HEK293 (cell line): ENCODE data around the gene MARCHF10.

Experiments used
- CTCF ChIA-PET: fragments of 350-600 bp; formaldehyde crosslinking; extraction: SDS; loops from one replicate; lab custom pipeline; 2021; ENCODE audit warnings: antibody characterized with exemption; lab: Yijun Ruan, JAX
- POLR2A ChIA-PET: fragments of 300-600 bp; formaldehyde crosslinking; extraction: SDS; loops from one replicate; lab custom pipeline; 2020; ENCODE audit warnings: antibody characterized with exemption, inconsistent platforms; lab: Yijun Ruan, JAX
- H3K27ac ChIP-seq: fragments of 200-500 bp; sonication (Bioruptor generic); 2 replicates; pipeline ENCODE4 v1.5.1; 2014; ENCODE audit warnings: low read depth, low read length, control low read depth, inconsistent platforms; ENCODE audit errors: extremely low read depth
- H3K36me3 ChIP-seq, 2 experiments: fragments of 200-500 bp in 1 of 2; sonication (Bioruptor generic) in 1 of 2; 1 replicate in 1 of 2; 2 replicates in 1 of 2; pipeline ENCODE4 v1.5.1; 2014 to 2017; ENCODE audit warnings: inconsistent platforms in 2 of 2, low read length in 2 of 2; ENCODE audit not compliant: control insufficient read depth in 2 of 2, insufficient read depth in 1 of 2
- H3K4me1 ChIP-seq: fragments of 200-500 bp; sonication (Bioruptor generic); 2 replicates; pipeline ENCODE4 v1.5.1; 2014; ENCODE audit warnings: mild to moderate bottlenecking, low read length, inconsistent platforms; ENCODE audit not compliant: control insufficient read depth, insufficient read depth
- H3K4me3 ChIP-seq: 2 replicates; pipeline ENCODE4 v1.5.1; 2011; ENCODE audit warnings: low read depth, mild to moderate bottlenecking, control low read depth, low read length, moderate library complexity
- H3K9me3 ChIP-seq: fragments of 200-500 bp; sonication (Bioruptor generic); 2 replicates; pipeline ENCODE4 v1.5.1; 2014; ENCODE audit warnings: low read depth, low read length, inconsistent platforms; ENCODE audit not compliant: control insufficient read depth, insufficient read depth
- BCL11A ChIP-seq: fragments of 450-650 bp; formaldehyde crosslinking; IDR thresholded peaks from 2 replicates; pipeline ENCODE4 v1.5.1; 2016; ENCODE audit warnings: low read depth, missing biosample characterization, missing genetic modification characterization
- FEZF1 ChIP-seq: fragments of 450-650 bp; formaldehyde crosslinking; IDR thresholded peaks from 2 replicates; pipeline ENCODE4 v1.5.1; 2016; ENCODE audit warnings: missing biosample characterization, missing genetic modification characterization
- GLI4 ChIP-seq: fragments of 450-650 bp; formaldehyde crosslinking; IDR thresholded peaks from 2 replicates; pipeline ENCODE4 v1.5.1; 2016; ENCODE audit warnings: missing biosample characterization, missing genetic modification characterization
- GLIS2 ChIP-seq: fragments of 450-650 bp; formaldehyde crosslinking; IDR thresholded peaks from 2 replicates; pipeline ENCODE4 v1.5.1; 2016; ENCODE audit warnings: missing biosample characterization, missing genetic modification characterization
- HOXC10 ChIP-seq: sonication (generic); formaldehyde crosslinking; IDR thresholded peaks from 2 replicates; pipeline ENCODE4 v1.8.1; 2023; ENCODE audit warnings: mild to moderate bottlenecking, missing genetic modification reagents
- KLF7 ChIP-seq: fragments of 450-650 bp; formaldehyde crosslinking; IDR thresholded peaks from 2 replicates; pipeline ENCODE4 v1.5.1; 2016; ENCODE audit warnings: missing biosample characterization, missing genetic modification characterization, borderline replicate concordance
- SALL2 ChIP-seq: fragments of 450-650 bp; formaldehyde crosslinking; IDR thresholded peaks from 2 replicates; pipeline ENCODE4 v1.5.0; 2017; ENCODE audit warnings: missing biosample characterization, mild to moderate bottlenecking, missing genetic modification characterization, borderline replicate concordance
- YY1 ChIP-seq: fragments of 450-650 bp; formaldehyde crosslinking; IDR thresholded peaks from 2 replicates; pipeline ENCODE4 v1.5.1; 2018; ENCODE audit warnings: missing biosample characterization, missing genetic modification characterization
- ZBTB11 ChIP-seq: fragments of 450-650 bp; formaldehyde crosslinking; conservative IDR thresholded peaks from 2 replicates; pipeline ENCODE4 v1.5.1; 2016; ENCODE audit warnings: low read depth, missing biosample characterization, missing genetic modification characterization
- ZBTB8A ChIP-seq: fragments of 450-650 bp; formaldehyde crosslinking; IDR thresholded peaks from 2 replicates; pipeline ENCODE4 v1.5.1; 2016; ENCODE audit warnings: missing biosample characterization, missing genetic modification characterization
- ZFP69B ChIP-seq: fragments of 450-650 bp; formaldehyde crosslinking; IDR thresholded peaks from 2 replicates; pipeline ENCODE4 v1.5.1; 2016; ENCODE audit warnings: missing biosample characterization, missing genetic modification characterization
- ZNF132 ChIP-seq: fragments of 450-650 bp; formaldehyde crosslinking; IDR thresholded peaks from 2 replicates; pipeline ENCODE4 v1.5.1; 2017; ENCODE audit warnings: missing biosample characterization, missing genetic modification characterization, borderline replicate concordance
- ZNF133 ChIP-seq: fragments of 450-650 bp; formaldehyde crosslinking; IDR thresholded peaks from 2 replicates; pipeline ENCODE4 v1.5.1; 2016; ENCODE audit warnings: missing biosample characterization, missing genetic modification characterization
- ZNF24 ChIP-seq: fragments of 450-650 bp; formaldehyde crosslinking; IDR thresholded peaks from 2 replicates; pipeline ENCODE4 v1.5.1; 2016; ENCODE audit warnings: missing biosample characterization, missing genetic modification characterization
- ZNF302 ChIP-seq: fragments of 450-650 bp; formaldehyde crosslinking; IDR thresholded peaks from 2 replicates; pipeline ENCODE4 v1.5.1; 2016; ENCODE audit warnings: missing biosample characterization, missing genetic modification characterization, low read depth
- ZNF324 ChIP-seq: fragments of 450-650 bp; formaldehyde crosslinking; IDR thresholded peaks from 2 replicates; pipeline ENCODE4 v1.5.1; 2016; ENCODE audit warnings: missing biosample characterization, missing genetic modification characterization
- ZNF341 ChIP-seq: fragments of 450-650 bp; formaldehyde crosslinking; IDR thresholded peaks from 2 replicates; pipeline ENCODE4; 2016; ENCODE audit warnings: low read depth, missing biosample characterization, missing genetic modification characterization
- ZNF394 ChIP-seq: fragments of 450-650 bp; formaldehyde crosslinking; IDR thresholded peaks from 2 replicates; pipeline ENCODE4 v1.5.1; 2016; ENCODE audit warnings: missing biosample characterization, missing genetic modification characterization, mild to moderate bottlenecking, moderate library complexity, borderline replicate concordance
- ZNF398 ChIP-seq: fragments of 450-650 bp; formaldehyde crosslinking; IDR thresholded peaks from 2 replicates; pipeline ENCODE4 v1.5.1; 2017; ENCODE audit warnings: missing biosample characterization, missing genetic modification characterization
- ZNF48 ChIP-seq: fragments of 450-650 bp; formaldehyde crosslinking; IDR thresholded peaks from 2 replicates; pipeline ENCODE4 v1.5.1; 2016; ENCODE audit warnings: missing biosample characterization, missing genetic modification characterization
- ZNF501 ChIP-seq: fragments of 450-650 bp; formaldehyde crosslinking; IDR thresholded peaks from 2 replicates; pipeline ENCODE4 v1.5.1; 2016; ENCODE audit warnings: missing biosample characterization, missing genetic modification characterization
- ZNF549 ChIP-seq: fragments of 450-650 bp; IDR thresholded peaks from 2 replicates; pipeline ENCODE4 v1.5.1; 2018; ENCODE audit warnings: missing biosample characterization, missing genetic modification characterization, mild to moderate bottlenecking, inconsistent platforms, moderate library complexity
- ZNF571 ChIP-seq: fragments of 450-650 bp; formaldehyde crosslinking; IDR thresholded peaks from 2 replicates; pipeline ENCODE4 v1.5.0; 2017; ENCODE audit warnings: missing biosample characterization, missing genetic modification characterization
- ZNF791 ChIP-seq: fragments of 450-650 bp; formaldehyde crosslinking; IDR thresholded peaks from 2 replicates; pipeline ENCODE4 v1.5.1; 2016; ENCODE audit warnings: missing biosample characterization, missing genetic modification characterization
- ZNF843 ChIP-seq: fragments of 450-650 bp; formaldehyde crosslinking; IDR thresholded peaks from 2 replicates; pipeline ENCODE4 v1.5.1; 2016; ENCODE audit warnings: missing biosample characterization, missing genetic modification characterization
- TF ChIP-seq, protein P1 (sequence below): fragments of 450-650 bp; formaldehyde crosslinking; IDR thresholded peaks from 2 replicates; pipeline ENCODE4 v1.5.1; 2016; ENCODE audit warnings: missing biosample characterization, missing genetic modification characterization

MARCHF10 gene

DNA sequence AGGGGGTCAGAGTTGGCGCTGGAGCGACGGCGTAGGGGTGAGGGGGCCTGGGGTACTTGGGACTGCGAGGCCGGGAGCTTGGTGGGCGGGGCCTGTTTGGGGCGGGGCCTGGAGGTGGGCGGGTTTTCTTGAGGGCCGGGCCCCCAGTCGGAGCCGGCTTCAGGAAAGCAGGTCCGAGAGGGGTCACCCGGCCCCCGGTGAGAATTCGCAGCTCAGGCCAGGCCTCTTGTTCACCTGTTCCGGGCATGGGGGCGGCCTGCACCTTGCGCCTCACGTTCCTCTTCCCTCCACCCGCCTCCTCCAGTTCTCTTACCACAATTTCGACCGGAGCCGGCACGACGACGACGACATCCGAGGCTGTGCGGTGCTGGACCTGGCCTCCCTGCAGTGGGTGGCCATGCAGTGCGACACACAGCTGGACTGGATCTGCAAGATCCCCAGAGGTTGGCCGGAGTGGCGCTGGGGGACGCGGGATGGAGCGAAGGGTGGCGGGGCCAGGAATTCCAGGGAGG lies 128.2 kb downstream of the MARCHF10 start (continued):
- TF ChIP-seq ZBTB8A (tag by site-specific recombination) (no peak), ZNF398 (tag by site-specific recombination) (no peak), GLIS2 (tag by site-specific recombination) (no peak), ZNF324 (tag by site-specific recombination) (no peak), KLF7 (tag by site-specific recombination) (no peak)
- TF ChIP-seq, all 188 proteins: peak for 0

DNA sequence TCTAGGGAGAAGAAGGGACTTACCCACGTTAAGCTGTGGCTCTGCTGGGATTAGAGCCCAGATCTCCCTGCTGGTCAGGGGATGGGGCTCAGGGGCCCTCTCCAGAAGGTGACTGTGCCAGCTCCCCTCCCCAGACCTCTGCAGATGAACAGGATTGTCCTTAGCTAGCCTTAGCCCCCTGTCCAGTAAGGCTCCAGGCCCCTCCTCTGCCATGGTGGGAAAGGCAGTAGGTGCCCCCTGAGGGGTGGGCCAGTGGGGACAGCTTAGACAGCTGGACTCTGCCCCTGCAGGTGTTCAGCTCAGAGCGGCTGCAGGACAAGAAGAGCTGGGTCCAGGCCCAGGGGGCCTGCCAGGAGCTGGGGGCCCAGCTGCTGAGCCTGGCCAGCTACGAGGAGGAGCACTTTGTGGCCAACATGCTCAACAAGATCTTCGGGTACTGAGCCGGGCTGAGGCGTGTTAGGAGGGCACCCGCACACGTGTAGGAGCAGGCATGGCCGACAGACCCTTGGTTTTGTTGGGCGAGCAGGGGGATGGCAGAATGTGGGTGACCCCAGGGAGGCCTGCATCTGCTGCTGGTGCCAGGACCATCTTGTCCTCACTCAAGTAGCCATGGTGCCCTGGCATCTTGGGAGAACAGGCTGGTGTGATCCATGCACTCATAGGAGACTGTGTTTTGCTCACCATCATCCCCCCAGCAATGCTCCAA lies 129.7 kb downstream of the MARCHF10 start:
- TF ChIP-seq ZNF24 (tag by site-specific recombination) (no peak), ZNF132 (no peak), ZFP69B (no peak), SALL2 (tag by site-specific recombination) (no peak), ZNF549 (tag by site-specific recombination) (no peak), BCL11A (no peak), ZNF791 (tag by site-specific recombination) (no peak), ZNF843 (tag by site-specific recombination) (no peak)
- TF ChIP-seq, all 188 proteins: peak for 0
- Histone ChIP-seq H3K4me3 (no peak overlapping the region), H3K4me1 (no peaks in the 10 kb centered on the region), H3K27ac (no peak overlapping the region), H3K9me3 (no peaks in the 10 kb centered on the region), H3K36me3 (peaks cover 0 to 82% of the 10 kb centered on the region in 2 experiments; a peak in 1 of 3 replicates)
- ChIA-PET CTCF (no interaction called here), POLR2A (interaction anchor here (0.5 kb wide), 1 partner anchor 147 kb away, joined by 3 read pairs; no protein-coding TSS in a partner anchor)

- Histone ChIP-seq H3K4me1 (no peaks in the 10 kb centered on the region), H3K4me3 (no peak overlapping the region), H3K27ac (no peak overlapping the region), H3K9me3 (no peaks in the 10 kb centered on the region), H3K36me3 (peaks cover 0 to 84% of the 10 kb centered on the region in 2 experiments; a peak in 1 of 3 replicates)
- CTCF ChIA-PET, result interaction anchor here (0.5 to 1.0 kb wide), 2 partner anchors 293 to 729 kb away, joined by 3 to 4 read pairs; no protein-coding TSS in a partner anchor
- POLR2A ChIA-PET, result no interaction called here
- TF ChIP-seq ZBTB11 (tag by site-specific recombination), result no peak
- TF ChIP-seq FEZF1 (tag by site-specific recombination), result no peak
- no peak for TF ChIP-seq ZNF302 (tag by site-specific recombination)
- TF ChIP-seq ZBTB8A (tag by site-specific recombination), result no peak
- no peak for TF ChIP-seq ZNF133 (tag by site-specific recombination)
- TF ChIP-seq, protein P1, sequence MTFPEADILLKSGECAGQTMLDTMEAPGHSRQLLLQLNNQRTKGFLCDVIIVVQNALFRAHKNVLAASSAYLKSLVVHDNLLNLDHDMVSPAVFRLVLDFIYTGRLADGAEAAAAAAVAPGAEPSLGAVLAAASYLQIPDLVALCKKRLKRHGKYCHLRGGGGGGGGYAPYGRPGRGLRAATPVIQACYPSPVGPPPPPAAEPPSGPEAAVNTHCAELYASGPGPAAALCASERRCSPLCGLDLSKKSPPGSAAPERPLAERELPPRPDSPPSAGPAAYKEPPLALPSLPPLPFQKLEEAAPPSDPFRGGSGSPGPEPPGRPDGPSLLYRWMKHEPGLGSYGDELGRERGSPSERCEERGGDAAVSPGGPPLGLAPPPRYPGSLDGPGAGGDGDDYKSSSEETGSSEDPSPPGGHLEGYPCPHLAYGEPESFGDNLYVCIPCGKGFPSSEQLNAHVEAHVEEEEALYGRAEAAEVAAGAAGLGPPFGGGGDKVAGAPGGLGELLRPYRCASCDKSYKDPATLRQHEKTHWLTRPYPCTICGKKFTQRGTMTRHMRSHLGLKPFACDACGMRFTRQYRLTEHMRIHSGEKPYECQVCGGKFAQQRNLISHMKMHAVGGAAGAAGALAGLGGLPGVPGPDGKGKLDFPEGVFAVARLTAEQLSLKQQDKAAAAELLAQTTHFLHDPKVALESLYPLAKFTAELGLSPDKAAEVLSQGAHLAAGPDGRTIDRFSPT (tag by site-specific recombination), result no peak
- no peak for TF ChIP-seq ZNF501 (tag by site-specific recombination)
- TF ChIP-seq YY1 (tag by site-specific recombination), result no peak
- no peak for TF ChIP-seq ZNF571 (tag by site-specific recombination)
- no peak for TF ChIP-seq ZNF48 (tag by site-specific recombination)
- no peak for TF ChIP-seq ZNF341 (tag by site-specific recombination)
- no peak for TF ChIP-seq ZNF394 (tag by site-specific recombination)
- TF ChIP-seq HOXC10, result no peak
- TF ChIP-seq GLI4 (tag by site-specific recombination), result no peak
Observed at GRCh38 chr17:62676952-62677596, 131.0 kb downstream of the MARCHF10 start.
